ENCODE data around the gene BDKRB1.

The BDKRB1 gene

GRCh38 chr14:96279564-96279963 is 23.6 kb downstream of the BDKRB1 start:
- DNase-seq (ENCODE audit: low read depth in 2 of 3, low spot score in 2 of 3), result no peak

GRCh38 chr14:96280104-96280503 is 24.1 kb downstream of the BDKRB1 start:
- DNase-seq (ENCODE audit: low read depth in 2 of 3, low spot score in 2 of 3), result no peak

GRCh38 chr14:96281486-96281885 is 25.5 kb downstream of the BDKRB1 start:
- DNase-seq (ENCODE audit: low read depth in 2 of 3, low spot score in 2 of 3), result no peak

- no peak for DNase-seq (ENCODE audit: low read depth in 2 of 3, low spot score in 2 of 3)
Measured at GRCh38 chr14:96284008-96284407, 28.0 kb downstream of the BDKRB1 start.

- no peak for DNase-seq (ENCODE audit: low read depth in 2 of 3, low spot score in 2 of 3)
Measured at GRCh38 chr14:96284430-96284829, 28.4 kb downstream of the BDKRB1 start.

- no peak for DNase-seq (ENCODE audit: low read depth in 2 of 3, low spot score in 2 of 3)
Measured at GRCh38 chr14:96285667-96286066, 29.7 kb downstream of the BDKRB1 start.

GRCh38 chr14:96286251-96286650 is 30.2 kb downstream of the BDKRB1 start:
- no peak for DNase-seq (ENCODE audit: low read depth in 2 of 3, low spot score in 2 of 3)

- DNase-seq (ENCODE audit: low read depth in 2 of 3, low spot score in 2 of 3), result no peak
Measured at GRCh38 chr14:96287856-96288255, 31.8 kb downstream of the BDKRB1 start.

GRCh38 chr14:96294246-96294645 is 38.2 kb downstream of the BDKRB1 start:
- DNase-seq (ENCODE audit: low read depth in 2 of 3, low spot score in 2 of 3), result no peak

GRCh38 chr14:96297000-96297399 is 41.0 kb downstream of the BDKRB1 start:
- DNase-seq (ENCODE audit: low read depth in 2 of 3, low spot score in 2 of 3), result no peak

GRCh38 chr14:96297997-96298515 is 42.0 kb downstream of the BDKRB1 start:
- no peak for DNase-seq (ENCODE audit: low read depth in 2 of 3, low spot score in 2 of 3)

- DNase-seq (ENCODE audit: low read depth in 2 of 3, low spot score in 2 of 3), result no peak
Measured at GRCh38 chr14:96299441-96299840, 43.4 kb downstream of the BDKRB1 start.

- DNase-seq (ENCODE audit: low read depth in 2 of 3, low spot score in 2 of 3), result no peak
Measured at GRCh38 chr14:96303981-96304380, 48.0 kb downstream of the BDKRB1 start.

GRCh38 chr14:96304956-96305355 is 48.9 kb downstream of the BDKRB1 start:
- DNase-seq (ENCODE audit: low read depth in 2 of 3, low spot score in 2 of 3), result no peak

GRCh38 chr14:96307434-96307833 is 51.4 kb downstream of the BDKRB1 start:
- no peak for DNase-seq (ENCODE audit: low read depth in 2 of 3, low spot score in 2 of 3)

GRCh38 chr14:96309133-96309895 is 53.3 kb downstream of the BDKRB1 start:
- DNase-seq (ENCODE audit: low read depth in 2 of 3, low spot score in 2 of 3), result no peak

GRCh38 chr14:96309896-96310330 is 53.9 kb downstream of the BDKRB1 start:
- DNase-seq (ENCODE audit: low read depth in 2 of 3, low spot score in 2 of 3), result no peak

- DNase-seq (ENCODE audit: low read depth in 2 of 3, low spot score in 2 of 3), result no peak
Measured at GRCh38 chr14:96310906-96311305, 54.9 kb downstream of the BDKRB1 start.

Data from activated CD8-positive, alpha-beta memory T cell treated with anti-CD3 and anti-CD28 coated beads for 48 hours (primary cell).